HG02798 (cell line): ENCODE data around the gene PTPN12.
"Not testable (repeated sequence)": the region's sequence is repeated elsewhere in the genome, so short reads cannot be mapped to it uniquely, and the experiment has no call there.

ENCODE experiments used
- ATAC-seq: cut with Tn5 transposase; IDR thresholded peaks from one replicate; pipeline ENCODE4 v1.9.1; 2021; ENCODE audit warnings: mild to moderate bottlenecking; ENCODE audit not compliant: unreplicated experiment, poor library complexity

PTPN12 gene

GRCh38 chr7:77537136-77537777, at the start of gene PTPN12:
Gene PTPN12, plus strand, starts transcription at chr7:77537295. Its CDS starts 252 bp downstream, at chr7:77537547.
- ATAC-seq: peak; percentile 46

- ATAC-seq: no peak
Observed at GRCh38 chr7:77488986-77489385, 48.1 kb upstream of the PTPN12 start.

DNA sequence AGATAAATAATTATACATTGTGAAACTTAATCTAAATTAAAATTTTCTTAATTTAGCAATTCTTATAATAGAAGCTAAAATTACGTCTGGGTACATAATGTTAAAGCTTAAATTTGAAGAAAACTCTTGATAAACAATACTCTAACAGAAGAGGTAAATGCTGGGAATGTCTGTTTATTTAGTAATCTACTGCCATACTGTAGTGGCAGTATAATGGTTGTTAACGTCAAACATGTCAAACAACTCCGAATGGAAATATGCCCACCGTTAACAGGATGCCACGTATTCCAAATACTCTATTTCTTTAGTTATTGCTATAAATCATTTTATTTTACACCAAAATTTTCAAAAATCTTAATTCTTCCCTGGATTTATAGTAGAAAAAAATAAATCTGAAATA, 40.0 kb upstream of the PTPN12 start:
- ATAC-seq: no peak

- no peak for ATAC-seq
Observed at GRCh38 chr7:77498659-77499379, 38.3 kb upstream of the PTPN12 start.

DNA sequence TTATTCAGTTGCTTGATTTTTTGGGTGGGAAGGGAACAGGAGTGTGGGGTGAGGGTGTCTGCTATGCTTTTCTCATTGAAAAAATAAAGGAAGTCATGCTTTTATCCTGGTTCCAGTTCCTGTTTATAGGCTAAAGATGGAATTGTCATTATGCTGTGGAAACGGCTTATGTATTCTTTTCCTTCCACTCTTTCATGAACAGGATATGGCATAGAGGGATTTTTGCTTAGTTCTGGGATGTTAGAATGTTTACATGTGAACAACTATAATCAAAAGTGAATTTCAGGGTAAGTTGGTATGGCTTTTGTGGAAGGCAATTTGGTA, 35.9 kb upstream of the PTPN12 start:
- no peak for ATAC-seq

DNA sequence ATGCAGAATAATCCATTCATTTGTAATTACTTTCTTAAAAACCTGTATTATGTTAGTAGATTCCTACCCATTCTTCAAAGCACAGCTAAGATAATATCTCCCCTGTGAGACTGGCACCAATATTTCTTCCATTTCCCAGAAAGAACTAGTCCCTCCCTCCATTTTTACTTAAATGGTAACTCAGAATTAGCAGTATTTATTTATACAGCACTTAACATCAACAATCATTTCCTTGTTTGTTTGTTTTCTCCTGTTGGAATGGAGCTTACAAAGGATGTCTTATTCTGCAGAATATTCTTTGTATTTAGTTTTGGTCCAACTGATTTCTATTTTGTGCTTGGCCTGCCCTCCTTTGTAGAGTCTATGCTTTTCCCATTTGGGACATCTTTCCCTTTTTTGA, 32.1 kb upstream of the PTPN12 start:
- no peak for ATAC-seq

DNA sequence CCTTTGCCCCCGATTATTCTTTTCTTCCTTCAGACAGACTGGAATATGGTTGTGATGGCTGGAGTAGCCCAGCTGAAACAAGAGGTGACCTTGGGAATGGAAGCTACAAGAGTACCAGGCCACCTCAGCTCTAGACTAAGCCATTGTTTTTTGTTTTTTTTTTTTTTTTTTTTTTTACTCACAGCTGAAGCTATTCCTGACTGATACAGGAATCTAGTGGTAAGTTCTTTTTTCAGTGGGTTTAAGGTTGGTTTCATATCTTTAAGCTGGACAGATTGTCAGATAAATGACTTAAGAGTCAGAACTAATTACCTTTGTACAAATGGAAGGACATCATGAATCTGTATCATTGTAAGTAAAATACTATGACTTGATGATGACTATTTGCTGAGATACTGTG, 30.2 kb upstream of the PTPN12 start:
- no peak for ATAC-seq

GRCh38 chr7:77513002-77513670, 24.0 kb upstream of the PTPN12 start:
- ATAC-seq: not testable (repeated sequence)

- no peak for ATAC-seq
Observed at GRCh38 chr7:77516085-77516484, 21.0 kb upstream of the PTPN12 start.

GRCh38 chr7:77520261-77520660, 16.8 kb upstream of the PTPN12 start:
- no peak for ATAC-seq

DNA sequence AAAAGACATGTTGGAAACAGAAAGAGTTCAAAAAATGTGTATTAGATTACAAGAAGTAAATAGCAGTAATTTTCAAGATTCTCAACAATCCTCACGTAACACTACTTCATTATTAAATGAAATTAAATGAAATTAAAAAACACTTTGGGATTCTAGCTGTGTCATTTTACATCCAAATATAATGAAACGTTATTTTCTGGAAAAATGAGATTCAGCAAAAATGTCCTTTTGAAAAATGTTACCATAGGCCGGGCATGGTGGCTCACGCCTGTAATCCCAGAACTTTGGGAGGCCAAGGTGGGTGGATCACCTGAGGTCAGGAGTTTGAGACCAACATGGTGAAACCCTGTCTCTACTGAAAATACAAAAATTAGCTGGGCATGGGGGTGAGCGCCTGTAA, 15.6 kb upstream of the PTPN12 start:
- not testable (repeated sequence) for ATAC-seq

GRCh38 chr7:77524731-77525130, 12.4 kb upstream of the PTPN12 start:
- no peak for ATAC-seq

DNA sequence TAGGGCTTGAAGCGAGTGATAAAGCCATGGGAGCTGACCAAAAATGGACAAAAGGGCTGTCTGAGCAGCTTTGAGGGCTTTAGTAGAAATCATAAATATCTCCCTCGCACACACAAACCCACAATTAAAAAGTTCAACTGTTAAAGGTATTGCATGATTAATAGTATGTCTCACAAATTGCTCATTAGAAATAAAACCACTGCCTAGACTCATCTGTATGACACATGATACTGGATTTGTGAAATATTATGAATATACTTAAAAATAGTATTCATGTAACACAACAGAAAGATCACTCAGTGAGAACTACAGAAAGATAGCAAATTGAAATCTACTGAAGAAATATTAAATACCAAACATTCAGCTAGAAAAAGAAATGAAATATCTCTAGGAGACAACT, 11.9 kb upstream of the PTPN12 start:
- ATAC-seq: no peak

GRCh38 chr7:77528368-77528767, 8.7 kb upstream of the PTPN12 start:
- no peak for ATAC-seq

GRCh38 chr7:77529279-77529678, 7.8 kb upstream of the PTPN12 start:
- no peak for ATAC-seq

DNA sequence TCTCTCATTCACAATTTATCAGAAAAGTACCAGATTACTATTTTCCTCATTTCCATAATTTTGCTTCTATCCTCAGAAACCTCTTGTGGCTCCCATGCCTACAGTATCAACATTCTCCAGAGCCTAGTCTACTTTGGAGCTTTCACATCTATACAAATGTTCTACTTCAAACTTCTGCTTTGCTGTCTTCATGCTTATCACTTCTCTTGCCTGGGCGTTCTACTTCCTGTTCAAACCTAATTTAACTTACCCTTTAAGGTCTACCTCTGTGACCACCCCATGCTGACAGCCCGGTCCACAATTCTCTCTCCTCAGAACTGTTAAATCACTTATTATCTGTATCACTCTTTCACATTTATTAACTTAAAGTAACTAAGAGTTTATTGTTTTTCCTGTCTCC, 6.1 kb upstream of the PTPN12 start:
- ATAC-seq: no peak

- ATAC-seq: no peak
Observed at GRCh38 chr7:77532247-77532646, 4.8 kb upstream of the PTPN12 start.

- ATAC-seq: not testable (repeated sequence)
Observed at GRCh38 chr7:77532732-77533131, 4.4 kb upstream of the PTPN12 start.

DNA sequence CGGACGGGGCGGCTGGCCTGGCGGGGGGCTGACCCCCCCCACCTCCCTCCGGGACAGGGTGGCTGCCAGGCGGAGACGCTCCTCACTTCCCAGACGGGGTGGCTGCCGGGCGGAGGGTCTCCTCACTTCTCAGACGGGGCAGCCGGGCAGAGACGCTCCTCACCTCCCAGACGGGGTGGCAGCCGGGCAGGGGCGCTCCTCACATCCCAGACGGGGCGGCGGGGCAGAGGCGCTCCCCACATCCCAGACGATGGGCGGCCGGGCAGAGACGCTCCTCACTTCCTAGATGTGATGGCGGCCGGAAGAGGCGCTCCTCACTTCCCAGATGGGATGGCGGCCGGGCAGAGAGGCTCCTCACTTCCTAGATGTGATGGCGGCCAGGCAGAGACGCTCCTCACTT, 3.0 kb upstream of the PTPN12 start:
- not testable (repeated sequence) for ATAC-seq

GRCh38 chr7:77536017-77536412, 1.1 kb upstream of the PTPN12 start:
- ATAC-seq: no peak

DNA sequence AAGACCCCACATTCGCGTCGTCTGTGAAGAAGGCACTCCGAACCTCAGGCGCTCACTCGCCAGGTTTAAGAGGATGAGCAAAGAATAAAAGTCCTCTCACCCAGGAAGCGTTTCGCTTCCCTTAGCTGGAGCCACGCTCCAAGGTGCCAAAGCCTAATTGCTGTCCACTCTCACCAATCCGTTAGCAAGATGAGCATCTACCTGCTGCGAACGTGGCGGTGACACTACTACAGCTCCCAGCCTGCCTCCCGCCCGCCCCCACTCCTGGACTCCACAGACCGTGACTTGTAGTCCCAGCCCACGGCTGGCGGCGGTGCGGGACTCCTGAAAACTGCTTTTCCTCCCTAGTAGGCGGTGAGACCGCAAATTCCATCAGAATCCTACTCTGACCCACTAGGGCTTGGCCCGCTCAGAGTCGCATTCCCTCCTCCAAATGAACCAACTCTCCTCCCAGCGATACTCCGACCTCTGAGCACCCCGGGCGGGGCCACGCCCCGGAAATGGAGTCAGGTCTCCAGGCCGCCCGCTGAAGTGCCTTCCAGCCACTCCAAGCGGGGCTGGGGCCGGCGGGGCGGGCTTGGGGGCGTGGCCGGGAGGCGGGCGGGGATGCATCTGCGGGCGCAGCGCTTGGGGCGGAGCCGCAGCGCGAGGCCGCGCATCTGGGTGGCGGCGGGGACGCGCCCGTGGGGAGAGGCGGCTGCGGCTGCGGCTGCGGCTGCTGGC, 521 bp upstream of the PTPN12 start:
- ATAC-seq: peak; percentile 97
